OCI-LY3 (cell line): ENCODE data around the gene ARMC9.

Source experiments
- CTCF ChIP-seq: fragments of 200-600, 300-600 bp; sonication (generic); IDR thresholded peaks from 2 replicates; pipeline ENCODE4 v1.5.1; 2014; ENCODE audit warnings: antibody characterized with exemption, low read length, low read depth
- EZH2phosphoT487 ChIP-seq: fragments of 200-600 bp; shearing (Covaris generic); IDR thresholded peaks from 2 replicates; pipeline ENCODE4 v1.6.1; 2018; ENCODE audit warnings: antibody characterized with exemption, mixed run types, low read depth

DNA sequence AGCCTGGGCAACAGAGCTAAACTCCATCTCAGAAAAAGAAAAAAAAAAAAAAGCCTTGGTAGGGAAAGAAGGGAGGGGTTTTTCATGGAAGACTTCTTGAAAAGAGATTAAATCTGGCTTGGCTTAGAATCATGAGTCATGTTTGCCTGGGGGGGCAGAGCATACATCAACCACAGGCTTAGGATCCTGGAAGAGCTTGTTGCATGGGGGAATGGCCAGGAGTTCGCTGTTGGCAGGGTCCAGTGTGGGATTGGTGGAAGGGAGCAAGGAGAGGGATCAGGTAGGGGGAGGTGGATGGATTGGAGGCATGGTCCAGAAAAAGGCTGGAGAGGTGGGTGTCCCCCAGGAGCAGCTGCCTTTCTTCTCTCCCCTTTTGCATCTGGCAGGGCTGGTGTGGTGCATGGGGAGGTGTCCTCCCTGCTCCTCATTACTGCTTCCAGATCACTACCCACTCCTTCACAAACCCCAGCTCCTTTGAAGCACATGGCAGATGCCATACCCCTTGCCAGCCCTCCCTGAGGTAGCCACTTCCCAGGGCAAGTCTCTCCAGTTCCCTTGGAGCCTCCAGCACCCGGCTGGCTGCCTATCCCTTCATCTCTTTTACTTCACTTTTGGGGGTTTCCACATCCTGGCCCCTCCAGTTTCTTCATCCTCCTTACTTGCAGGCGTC lies 2.5 kb downstream of the ARMC9 start:
- TF ChIP-seq CTCF (no peak), EZH2phosphoT487 (no peak)
